HG02642 (cell line): ENCODE measurements around the gene SNCB.
"Not testable (repeated sequence)": the region's sequence is repeated elsewhere in the genome, so short reads cannot be mapped to it uniquely, and the experiment has no call there.

Experiments used
- ATAC-seq: cut with Tn5 transposase; IDR thresholded peaks from one replicate; pipeline ENCODE4 v1.9.1; 2021; ENCODE audit warnings: mild to moderate bottlenecking; ENCODE audit not compliant: unreplicated experiment, poor library complexity

Gene SNCB

DNA sequence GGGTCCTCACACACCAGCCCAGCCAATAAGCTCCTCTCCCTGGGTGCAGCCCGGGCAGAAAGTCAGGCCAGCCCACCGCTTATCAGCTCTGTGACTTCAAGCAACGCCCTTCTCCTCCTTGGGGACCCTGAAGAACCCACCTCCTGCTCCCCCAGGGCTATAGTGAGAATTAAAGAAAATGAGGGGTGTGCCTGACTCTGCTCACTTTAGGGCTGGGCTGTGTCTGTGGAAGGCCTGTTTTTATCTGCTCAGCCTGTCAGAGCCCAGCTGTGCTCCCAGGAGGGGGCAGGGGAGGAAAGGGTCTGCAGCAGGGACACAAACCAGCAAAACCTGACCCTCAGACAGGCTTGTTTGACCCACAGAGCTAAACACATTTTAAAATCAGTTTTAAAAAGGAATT is 24.3 kb downstream of the SNCB start:
- no peak for ATAC-seq

DNA sequence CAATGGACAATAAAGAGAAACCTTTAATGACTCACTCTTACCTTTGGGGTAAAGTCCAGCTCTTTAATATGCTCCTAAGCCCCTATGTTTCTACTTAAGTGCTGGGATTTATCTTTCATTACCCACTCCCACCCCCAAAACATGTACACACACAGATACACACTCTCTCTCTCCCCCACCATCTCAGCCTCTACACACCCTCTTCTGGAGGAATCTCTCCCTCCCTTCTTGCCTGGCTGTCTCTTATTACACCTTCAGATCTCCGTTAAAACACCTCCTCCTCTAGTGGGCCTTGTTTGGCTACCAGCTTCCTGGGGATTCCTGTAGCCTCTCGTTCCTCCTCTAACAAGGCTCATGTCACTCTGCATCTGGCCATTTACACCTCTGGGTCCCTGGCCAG is 27.2 kb downstream of the SNCB start:
- no peak for ATAC-seq

DNA sequence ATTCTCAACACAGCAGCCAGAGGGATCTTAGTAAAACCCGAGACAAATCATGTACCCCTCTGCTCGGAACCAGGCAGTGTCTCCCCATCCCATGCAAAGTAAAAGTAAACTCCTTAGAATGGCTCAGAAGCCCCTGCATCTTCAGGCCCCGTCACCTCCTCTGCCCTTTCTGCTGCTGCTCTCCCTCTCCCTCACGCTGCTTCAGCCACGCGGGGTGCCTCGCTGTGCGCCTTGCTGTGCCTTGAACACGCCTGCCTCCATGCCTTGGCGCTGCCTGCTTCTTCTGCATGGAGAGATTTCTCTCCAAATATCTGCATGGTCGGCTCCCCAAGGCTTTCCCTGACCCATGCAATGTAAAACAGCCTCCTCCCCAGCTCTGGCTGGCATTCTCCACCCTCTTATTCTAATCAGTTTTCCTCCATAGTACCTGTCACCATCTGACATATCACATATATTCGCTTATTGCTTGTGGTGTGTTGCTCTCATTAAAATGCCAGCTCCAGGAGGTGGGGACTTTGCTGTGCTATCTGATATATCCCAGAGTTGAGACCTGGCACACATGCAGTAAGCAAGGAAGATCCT is 28.3 kb downstream of the SNCB start:
- no peak for ATAC-seq

DNA sequence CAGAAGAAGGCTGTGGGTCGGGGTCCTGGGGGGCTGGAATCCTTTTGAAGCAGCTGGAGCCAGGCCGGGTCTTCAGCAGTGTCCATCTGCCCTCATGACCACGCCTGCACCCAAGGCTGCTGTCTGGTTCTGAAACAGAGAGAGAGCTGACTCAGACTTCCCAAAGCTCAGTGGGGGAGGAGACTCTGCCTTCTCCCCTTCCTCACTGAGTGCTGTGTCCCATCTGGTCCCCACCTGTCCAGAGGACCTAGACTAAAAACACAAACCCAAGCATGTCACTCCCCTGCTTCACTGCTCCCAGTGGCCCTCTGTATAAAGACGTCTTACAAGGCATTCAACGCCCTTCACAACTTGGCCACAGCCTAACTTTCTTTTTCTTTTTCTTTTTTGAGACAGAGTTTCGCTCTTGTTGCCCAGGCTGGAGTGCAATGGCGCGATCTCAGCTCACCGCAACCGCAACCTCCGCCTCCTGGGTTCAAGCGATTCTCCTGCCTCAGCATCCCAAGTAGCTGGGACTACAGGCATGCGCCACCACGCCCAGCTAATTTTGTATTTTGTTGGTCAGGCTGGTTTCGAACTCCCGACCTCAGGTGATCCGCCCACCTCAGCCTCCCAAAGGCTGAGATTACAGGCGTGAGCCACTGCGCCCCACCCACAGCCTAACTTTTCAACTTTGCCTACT is 30.4 kb downstream of the SNCB start:
- ATAC-seq, result not testable (repeated sequence)

DNA sequence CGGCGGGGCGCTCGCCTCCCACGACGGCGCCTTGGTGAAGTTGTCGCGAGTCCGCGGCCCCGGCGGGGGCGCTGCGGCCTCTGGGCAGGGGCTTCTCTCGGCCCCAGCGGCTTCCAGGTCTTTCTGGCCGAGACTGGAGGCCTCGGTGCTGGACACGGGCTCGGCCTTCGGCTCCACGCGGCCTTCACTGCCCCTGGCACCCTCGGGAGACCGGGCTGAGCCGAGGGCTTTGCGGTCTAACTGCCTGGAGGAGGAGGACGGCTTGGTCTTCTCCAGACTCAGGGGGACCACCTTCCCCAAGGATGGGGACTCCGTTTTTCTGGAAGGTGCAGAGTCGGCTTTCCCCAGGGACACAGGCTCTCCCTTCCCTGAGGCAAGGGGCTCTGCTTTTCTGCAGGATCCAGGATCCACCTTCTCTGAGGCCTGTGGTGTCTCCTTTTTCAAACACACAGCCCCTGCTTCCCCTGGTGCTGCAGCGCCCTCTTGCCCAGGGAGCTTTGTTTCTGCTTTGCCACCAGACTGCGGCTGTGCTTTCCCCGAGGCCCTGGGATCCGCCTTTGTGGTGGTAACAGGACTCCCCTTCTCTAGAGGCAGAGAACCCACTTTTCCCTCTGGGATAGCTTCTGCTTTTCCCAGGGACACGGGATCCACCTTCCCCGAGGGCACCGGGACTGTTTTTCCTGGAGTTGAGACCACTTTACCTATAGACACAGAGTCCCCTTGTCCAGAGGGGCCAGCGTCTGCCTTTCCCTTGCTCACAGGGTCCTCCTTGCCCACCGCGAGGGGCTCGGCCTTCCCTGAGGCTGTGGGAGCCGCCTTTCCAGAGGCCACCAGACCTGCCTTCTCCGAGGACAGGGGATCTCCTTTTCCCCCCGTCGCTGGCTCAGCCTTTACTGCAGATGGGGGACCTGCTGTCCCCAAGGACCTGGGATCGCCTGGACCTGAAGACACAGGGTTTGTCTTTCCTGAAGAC is 32.6 kb downstream of the SNCB start:
- no peak for ATAC-seq

DNA sequence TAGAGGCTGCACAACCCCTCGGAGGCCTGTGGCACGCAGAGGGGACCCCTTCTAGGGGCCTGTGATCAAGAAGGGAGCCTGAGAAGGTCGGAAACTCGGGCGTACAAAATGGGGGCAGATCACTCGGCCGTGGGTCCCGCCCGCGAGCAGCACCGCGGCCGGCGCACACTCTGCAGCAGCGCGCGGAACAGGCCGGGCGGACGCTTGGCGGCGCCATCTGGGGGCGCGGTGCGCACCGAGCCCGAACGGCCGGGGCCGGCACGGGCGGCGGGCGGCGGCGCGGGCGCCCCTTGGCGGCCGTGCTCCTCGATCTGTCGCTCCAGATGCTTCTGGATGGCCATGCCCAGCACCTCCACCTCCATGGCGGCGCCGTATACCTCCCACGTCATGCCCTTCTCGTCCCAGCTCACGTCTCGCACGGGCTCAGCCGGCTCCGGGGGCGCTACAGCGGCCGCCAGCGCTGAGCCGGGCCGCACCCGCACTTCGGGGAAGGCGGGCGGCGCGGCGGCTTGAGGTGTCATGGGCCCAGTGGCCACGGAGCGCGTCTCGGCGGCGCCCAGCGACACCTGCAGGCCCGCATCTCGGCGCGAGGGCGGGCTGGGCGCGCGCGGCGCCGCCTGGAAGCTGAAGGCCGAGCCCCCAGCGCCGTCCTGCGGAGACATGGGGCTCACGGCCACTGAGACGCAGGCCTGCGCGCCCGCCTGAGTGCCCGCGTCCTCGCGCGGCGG is 33.5 kb downstream of the SNCB start:
- no peak for ATAC-seq

DNA sequence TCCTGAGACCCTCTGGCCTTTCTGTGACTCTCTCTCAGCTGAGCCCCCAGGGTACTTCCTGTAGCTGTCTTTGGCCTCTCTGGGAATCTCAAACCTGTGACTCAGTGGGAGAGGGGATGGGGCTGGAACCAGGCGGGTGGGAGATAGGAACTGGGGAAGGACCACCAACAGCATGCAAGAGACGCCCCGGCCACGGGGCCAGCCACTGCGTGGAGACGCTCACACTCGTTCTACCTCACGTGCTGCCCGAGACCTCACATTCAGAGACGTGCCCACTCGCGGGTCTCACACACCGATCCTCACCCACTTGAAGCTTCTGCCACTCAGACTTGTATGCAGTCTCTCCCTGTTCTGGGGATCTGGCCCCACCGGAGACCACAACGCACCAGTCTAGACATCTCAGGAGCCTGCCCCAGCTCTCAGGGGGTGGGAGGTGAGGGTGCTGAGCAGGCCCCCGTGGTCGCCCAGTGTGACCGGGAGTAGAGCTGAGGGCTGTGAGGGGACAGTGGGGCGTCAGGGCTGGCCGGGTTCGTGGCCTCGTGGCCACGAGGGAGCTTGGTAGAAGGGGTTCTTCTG is 34.2 kb downstream of the SNCB start:
- no peak for ATAC-seq

DNA sequence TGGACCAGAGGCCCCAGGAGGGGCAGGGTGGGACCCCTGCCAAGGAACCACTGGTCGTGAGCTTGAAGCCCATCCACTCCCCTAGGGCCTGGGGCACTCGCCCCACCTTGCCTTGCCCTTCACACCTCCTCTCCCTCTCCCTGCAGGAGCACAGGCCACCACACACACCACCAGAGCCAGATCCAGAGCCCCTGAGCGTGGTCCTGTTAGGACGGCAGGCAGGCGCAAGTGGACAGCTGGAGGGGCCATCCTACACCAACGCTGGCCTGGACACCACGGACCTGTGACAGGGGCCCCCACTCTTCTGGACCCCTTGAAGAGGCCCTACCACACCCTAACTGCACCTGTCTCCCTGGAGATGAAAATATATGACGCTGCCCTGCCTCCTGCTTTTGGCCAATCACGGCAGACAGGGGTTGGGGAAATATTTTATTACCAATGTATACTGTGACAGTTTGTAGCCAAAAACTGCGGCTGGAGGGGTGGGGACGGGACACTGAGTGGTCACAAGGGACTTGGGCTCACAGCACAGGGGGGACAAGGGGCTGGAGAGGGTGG is 34.9 kb downstream of the SNCB start:
- no peak for ATAC-seq

DNA sequence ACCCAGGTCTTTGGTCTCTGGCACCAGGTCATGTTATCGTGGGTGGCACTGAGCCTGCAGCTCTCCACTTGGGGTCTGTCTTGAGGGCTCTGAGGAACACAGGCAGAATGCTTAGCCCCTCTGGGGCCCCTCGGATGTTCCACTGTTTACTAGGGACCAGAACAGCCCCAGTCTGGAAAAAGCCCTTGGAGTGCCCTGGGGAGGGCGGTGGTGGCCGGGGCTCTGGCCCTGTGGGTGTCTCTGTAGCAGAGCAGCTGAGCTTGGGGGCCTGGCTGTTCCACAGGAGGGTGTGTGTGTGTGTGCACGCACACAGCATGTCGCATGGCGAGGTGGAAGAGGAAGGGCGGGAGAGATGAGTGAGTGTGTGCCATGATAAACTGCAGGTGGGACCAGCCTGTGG is 35.8 kb downstream of the SNCB start:
- ATAC-seq, result no peak

DNA sequence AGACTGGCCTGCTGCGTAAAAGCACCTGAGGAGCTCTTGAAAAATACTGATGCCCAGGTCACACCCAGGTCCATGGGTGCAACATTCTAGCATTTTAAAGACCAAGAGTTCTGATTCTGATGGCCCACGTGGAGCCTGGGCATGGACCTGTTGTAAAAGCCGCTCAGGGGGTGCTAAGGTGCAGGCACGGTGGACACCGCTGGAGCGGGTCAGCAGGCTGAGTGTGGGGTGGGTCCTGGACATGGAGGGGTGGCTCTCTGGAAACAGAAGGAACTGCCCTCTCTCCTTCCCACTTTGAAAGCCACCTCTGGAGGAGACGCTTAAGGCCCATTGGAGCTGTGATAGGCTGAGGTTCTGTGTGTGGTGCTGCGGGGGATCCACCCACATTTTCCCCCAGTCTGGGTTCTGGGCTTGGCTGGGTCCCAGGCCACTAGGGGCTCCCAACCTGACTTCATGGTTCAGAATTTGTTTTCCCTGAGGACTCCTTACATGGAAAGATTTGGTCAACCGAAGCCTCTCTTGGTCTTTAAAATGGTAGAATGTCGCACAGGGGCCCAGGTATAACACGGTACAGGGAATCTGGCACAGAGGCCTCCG is 37.0 kb downstream of the SNCB start:
- no peak for ATAC-seq

DNA sequence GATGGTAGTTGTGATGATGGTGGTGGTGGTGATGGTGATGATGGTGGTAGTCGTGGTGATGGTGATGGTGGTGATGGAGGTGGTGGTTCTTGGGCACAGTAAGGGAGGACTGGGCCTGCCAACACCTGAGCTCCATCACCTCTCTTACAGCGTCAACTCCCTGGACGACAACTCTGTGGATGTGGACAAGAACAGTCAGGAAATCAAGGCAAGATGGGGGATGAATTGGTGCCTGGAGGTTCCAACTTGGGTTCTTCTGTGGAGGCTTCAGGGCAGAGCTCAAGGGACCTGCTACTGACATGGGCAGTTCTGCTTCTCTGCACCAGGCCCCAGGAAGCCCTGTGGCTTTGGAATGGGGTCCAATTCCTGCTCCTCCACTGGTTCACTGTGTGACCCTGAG is 37.8 kb downstream of the SNCB start:
- ATAC-seq, result no peak

DNA sequence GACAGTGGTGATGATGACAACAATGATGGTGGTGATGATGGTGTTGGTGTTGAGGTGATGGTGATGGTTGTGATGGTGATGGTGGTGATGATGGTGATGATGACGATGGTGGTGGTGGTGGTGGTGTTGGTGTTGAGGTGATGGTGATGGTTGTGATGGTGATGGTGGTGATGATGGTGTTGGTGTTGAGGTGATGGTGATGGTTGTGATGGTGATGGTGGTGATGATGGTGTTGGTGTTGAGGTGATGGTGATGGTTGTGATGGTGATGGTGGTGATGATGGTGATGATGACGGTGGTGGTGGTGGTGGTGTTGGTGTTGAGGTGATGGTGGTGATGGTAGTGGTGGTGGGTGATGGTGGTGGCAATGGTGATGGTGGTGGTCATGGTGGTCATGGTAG is 38.7 kb downstream of the SNCB start:
- not testable (repeated sequence) for ATAC-seq

DNA sequence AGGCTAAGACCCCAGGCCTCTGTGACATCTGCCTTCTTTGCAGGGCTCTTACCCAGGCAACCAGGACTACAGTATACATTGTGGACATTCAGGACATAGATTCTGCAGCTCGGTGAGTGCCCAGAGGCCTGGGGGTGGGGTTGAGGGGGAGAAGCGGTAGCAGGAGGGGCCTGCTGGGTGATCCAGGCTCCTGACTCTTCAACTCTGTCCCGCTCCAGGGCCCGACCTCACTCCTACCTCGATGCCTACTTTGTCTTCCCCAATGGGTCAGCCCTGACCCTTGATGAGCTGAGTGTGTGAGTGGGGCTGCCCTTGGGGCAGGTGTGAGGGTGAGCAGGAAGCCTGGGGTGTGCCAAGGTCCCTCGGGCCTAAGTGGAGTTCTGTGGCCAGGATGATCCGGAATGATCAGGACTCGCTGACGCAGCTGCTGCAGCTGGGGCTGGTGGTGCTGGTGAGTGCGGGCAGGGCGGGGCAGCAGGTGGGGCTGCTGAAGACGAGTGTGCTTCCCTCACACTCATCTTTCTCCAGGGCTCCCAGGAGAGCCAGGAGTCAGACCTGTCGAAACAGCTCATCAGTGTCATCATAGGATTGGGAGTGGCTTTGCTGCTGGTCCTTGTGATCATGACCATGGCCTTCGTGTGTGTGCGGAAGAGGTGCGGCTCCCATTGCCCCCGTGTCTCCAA is 40.2 kb downstream of the SNCB start:
- no peak for ATAC-seq

DNA sequence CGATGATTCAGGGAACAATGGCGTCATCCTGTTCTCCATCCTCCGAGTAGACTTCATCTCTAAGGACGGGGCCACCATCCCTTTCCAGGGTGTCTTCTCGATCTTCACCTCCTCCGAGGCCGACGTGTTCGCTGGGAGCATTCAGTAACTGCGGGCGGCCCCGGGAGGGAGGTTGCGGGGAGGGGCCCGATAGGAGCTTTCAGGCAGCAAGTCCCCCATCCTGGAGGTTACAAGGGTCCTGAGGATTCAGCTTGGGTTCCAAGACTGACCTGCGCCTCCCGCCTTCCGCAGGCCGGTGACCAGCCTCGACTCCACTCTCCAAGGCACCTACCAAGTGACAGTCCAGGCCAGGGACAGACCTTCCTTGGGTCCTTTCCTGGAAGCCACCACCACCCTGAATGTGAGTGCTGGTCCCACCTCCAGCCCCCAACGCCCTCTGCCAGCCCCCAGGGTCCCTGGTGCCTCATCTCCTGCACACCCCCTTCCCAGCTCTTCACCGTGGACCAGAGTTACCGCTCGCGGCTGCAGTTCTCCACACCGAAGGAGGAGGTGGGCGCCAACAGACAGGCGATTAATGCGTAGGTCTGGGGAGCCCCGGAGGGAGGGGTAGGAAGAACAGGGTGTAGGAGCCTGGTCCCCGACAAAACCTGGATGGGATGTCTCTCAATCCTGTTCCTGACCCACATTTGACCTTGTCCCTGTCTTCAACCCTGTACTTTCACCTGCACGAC is 41.1 kb downstream of the SNCB start:
- ATAC-seq, result no peak

DNA sequence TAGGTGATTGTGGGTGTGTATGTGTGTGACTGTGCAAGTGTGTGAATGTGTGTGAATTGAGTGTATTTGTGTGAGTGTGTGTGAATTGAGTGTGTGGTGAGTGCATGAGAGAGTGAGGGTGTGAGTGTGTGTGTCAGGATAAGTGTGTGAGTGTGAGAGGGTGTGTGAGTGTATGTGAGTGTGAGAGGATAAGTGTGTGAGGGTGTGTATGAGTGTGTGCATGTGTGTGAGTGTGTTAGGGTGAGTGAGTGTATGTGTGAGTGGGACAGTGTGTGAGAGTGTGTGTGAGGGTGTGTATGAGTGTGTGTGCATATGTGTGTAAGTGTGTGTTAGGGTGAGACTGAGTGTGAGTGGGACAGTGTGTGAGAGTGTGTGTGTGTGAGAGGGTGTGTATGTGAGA is 42.0 kb downstream of the SNCB start:
- ATAC-seq, result no peak

DNA sequence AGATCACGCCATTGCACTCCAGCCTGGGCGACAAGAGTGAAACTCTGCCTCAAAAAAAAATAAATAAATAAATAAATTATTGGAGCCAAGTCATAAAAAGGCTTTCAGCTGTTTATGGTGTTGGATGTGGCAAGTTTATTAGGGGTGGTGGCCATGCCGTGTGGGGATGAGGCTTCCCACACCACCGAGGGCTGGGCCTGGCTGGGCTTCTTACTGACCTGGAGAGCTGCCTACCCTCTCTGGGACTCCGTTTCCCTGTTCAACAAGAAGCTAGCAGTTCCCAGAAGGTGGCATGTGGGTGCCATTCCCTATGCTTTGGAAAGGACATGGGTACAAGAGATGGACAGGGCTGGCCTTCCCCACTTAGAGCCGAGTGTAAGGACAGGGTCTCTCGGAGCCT is 42.9 kb downstream of the SNCB start:
- ATAC-seq, result no peak

DNA sequence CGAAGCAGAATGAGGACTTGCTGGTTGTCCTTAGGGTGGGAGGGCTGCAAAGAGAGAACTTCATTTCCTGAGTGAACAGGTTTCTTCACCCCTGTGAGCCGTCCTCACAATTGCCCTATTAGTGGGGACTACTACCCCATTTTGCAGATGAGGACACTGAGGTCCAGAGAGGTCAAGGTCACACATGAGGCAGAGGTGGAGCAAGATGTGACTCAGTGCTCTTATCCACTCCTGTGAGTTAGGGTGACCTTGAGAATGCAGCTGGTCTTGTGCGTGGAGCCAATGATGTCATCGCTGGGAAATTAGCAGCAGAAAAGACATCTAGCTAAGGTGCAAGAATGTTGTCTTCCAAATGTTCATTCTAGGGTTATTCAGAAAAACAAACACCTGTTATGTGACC is 47.3 kb downstream of the SNCB start:
- ATAC-seq, result no peak

DNA sequence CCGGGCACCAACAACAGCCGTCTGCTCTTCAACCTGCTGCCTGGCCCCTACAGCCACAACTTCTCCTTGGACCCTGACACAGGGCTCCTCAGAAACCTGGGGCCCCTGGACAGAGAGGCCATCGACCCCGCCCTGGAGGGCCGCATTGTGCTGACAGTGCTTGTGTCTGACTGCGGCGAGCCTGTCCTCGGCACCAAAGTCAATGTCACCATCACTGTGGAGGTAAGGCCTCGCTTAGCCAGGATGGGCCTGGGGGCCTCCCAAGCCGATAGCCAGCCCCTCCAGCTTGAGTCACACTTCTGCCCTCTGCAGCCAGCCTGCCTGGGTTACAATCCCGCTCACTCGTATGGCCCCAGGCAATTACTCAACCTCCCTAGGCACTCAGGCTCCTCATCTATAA is 49.0 kb downstream of the SNCB start:
- no peak for ATAC-seq
